ENCODE results near the gene CLCN7.

GRCh38 chr16:1458336-1458976 is 16.4 kb downstream of the CLCN7 start:
- no peak for TF ChIP-seq NRF1 (conservative IDR thresholded peaks at IDR 0.05 in 1 of 2, IDR thresholded peaks at IDR 0.05 in 1 of 2)
- no peak for TF ChIP-seq ATF1 (CRISPR knock-in tag; IDR thresholded peaks at IDR 0.05)
- TF ChIP-seq ATF1 (tag; IDR thresholded peaks at IDR 0.05), result no peak
- no peak for TF ChIP-seq TCF7 (IDR thresholded peaks at IDR 0.05; ENCODE audit: borderline replicate concordance)
- no peak for TF ChIP-seq FOXM1 (IDR thresholded peaks at IDR 0.05; ENCODE audit: low read depth)
- no peak for TF ChIP-seq FOXM1 (CRISPR knock-in tag; IDR thresholded peaks at IDR 0.05; ENCODE audit: low read depth)
- TF ChIP-seq SPI1 (IDR thresholded peaks at IDR 0.05; ENCODE audit: borderline replicate concordance, low read depth, low read length), result no peak
- TF ChIP-seq SIX5 (IDR thresholded peaks at IDR 0.05; ENCODE audit: borderline replicate concordance in 1 of 2, insufficient read depth in 1 of 2, low read depth in 1 of 2, low read length in 2 of 2), result no peak
- TF ChIP-seq EP300 (IDR thresholded peaks at IDR 0.05; ENCODE audit: low read length), result no peak
- no peak for TF ChIP-seq ZBTB33 (CRISPR knock-in tag; IDR thresholded peaks at IDR 0.05)
- TF ChIP-seq NCOR1 (IDR thresholded peaks at IDR 0.05), result no peak
- no peak for TF ChIP-seq ZNF431 (CRISPR knock-in tag; IDR thresholded peaks at IDR 0.05)

Data from K562 (cell line).